GM18861 (cell line): Measurements from ENCODE around the gene P4HB.

Experiments used
- ATAC-seq: cut with Tn5 transposase; IDR thresholded peaks from one replicate; pipeline ENCODE4 v1.9.1; 2021; ENCODE audit not compliant: unreplicated experiment

The P4HB gene

GRCh38 chr17:81794074-81794476 is 66.3 kb downstream of the P4HB start:
- ATAC-seq, result no peak
